ENCODE results near the gene EGLN1.

The EGLN1 gene

DNA sequence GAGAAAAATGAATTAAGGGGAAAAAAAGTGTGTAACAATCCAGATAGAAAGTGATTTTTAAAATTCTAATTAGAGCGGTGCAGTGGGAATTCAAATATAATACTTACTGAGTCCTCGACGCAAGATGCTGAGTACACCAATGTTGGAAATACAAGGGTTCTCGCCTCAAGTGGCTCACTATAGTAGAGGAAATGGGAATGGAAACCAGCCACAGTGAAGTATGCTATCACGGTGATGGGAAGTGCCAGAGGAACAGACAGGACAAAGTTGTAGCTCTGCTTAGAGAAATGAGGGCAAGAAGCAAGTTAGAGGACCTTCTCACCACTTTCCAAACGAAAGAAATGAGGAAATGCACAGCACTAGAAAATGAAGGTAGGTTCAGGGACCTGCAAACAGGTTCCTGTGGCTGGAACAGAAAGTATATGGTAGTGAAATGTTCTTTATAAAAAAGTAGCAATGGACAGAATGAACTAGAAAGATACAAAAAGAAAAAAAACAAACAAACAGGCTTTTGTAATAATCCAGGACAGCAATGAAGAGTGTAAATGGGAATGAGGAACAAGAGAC is 13.5 kb downstream of the EGLN1 start:
- in situ Hi-C loops (cut with MboI; ENCODE audit: low pct_unique_long_range_greater_than_20kb, low sequenced_read_pairs, unreplicated experiment) = no loop called here
- DNase-seq (ENCODE audit: low spot score) = no peak
- TF ChIP-seq, protein P1, sequence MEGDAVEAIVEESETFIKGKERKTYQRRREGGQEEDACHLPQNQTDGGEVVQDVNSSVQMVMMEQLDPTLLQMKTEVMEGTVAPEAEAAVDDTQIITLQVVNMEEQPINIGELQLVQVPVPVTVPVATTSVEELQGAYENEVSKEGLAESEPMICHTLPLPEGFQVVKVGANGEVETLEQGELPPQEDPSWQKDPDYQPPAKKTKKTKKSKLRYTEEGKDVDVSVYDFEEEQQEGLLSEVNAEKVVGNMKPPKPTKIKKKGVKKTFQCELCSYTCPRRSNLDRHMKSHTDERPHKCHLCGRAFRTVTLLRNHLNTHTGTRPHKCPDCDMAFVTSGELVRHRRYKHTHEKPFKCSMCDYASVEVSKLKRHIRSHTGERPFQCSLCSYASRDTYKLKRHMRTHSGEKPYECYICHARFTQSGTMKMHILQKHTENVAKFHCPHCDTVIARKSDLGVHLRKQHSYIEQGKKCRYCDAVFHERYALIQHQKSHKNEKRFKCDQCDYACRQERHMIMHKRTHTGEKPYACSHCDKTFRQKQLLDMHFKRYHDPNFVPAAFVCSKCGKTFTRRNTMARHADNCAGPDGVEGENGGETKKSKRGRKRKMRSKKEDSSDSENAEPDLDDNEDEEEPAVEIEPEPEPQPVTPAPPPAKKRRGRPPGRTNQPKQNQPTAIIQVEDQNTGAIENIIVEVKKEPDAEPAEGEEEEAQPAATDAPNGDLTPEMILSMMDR (IDR thresholded peaks at IDR 0.05; ENCODE audit: extremely low read depth, insufficient read depth, missing control alignments) = no peak

GRCh38 chr1:231407547-231408396 is 14.3 kb downstream of the EGLN1 start:
- TF ChIP-seq, protein P1 (IDR thresholded peaks at IDR 0.05; ENCODE audit: extremely low read depth, insufficient read depth, missing control alignments) = no peak
- no peak for DNase-seq (ENCODE audit: low spot score)
- in situ Hi-C loops (cut with MboI; ENCODE audit: low pct_unique_long_range_greater_than_20kb, low sequenced_read_pairs, unreplicated experiment) = no loop called here

- in situ Hi-C loops (cut with MboI; ENCODE audit: low pct_unique_long_range_greater_than_20kb, low sequenced_read_pairs, unreplicated experiment) = no loop called here
- TF ChIP-seq, protein P1 (IDR thresholded peaks at IDR 0.05; ENCODE audit: extremely low read depth, insufficient read depth, missing control alignments) = no peak
- no peak for DNase-seq (ENCODE audit: low spot score)
Measured at GRCh38 chr1:231407049-231407448, 15.0 kb downstream of the EGLN1 start.

DNA sequence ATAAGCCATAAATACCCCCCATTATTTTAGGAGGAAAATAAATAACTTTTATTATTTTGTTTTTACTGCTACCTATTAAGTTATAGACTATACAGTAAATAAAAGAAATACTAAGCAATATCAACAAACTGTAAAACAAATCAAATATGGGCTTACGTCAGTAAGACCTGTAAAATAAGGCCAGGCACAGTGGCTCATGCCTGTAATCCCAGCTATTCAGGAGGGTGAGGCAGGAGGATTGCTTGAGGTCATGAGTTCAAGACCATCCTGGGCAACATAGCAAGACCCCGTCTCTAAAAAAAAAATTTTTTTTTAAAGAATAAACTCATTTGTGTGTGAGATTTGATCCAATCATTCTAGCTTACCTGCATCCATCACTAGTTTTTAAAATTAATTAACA is 17.8 kb downstream of the EGLN1 start:
- TF ChIP-seq, protein P1 (IDR thresholded peaks at IDR 0.05; ENCODE audit: extremely low read depth, insufficient read depth, missing control alignments) = no peak
- no peak for DNase-seq (ENCODE audit: low spot score)
- in situ Hi-C loops (cut with MboI; ENCODE audit: low pct_unique_long_range_greater_than_20kb, low sequenced_read_pairs, unreplicated experiment) = no loop called here

- no peak for DNase-seq (ENCODE audit: low spot score)
- in situ Hi-C loops (cut with MboI; ENCODE audit: low pct_unique_long_range_greater_than_20kb, low sequenced_read_pairs, unreplicated experiment) = no loop called here
- TF ChIP-seq, protein P1 (IDR thresholded peaks at IDR 0.05; ENCODE audit: extremely low read depth, insufficient read depth, missing control alignments) = no peak
Measured at GRCh38 chr1:231401478-231401877, 20.6 kb downstream of the EGLN1 start.

- in situ Hi-C loops (cut with MboI; ENCODE audit: low pct_unique_long_range_greater_than_20kb, low sequenced_read_pairs, unreplicated experiment) = no loop called here
- TF ChIP-seq, protein P1 (IDR thresholded peaks at IDR 0.05; ENCODE audit: extremely low read depth, insufficient read depth, missing control alignments) = no peak
- DNase-seq (ENCODE audit: low spot score) = no peak
Measured at GRCh38 chr1:231397886-231398671, 24.0 kb downstream of the EGLN1 start.
